ENCODE measurements around the gene TAF15.

- no peak for TF ChIP-seq EZH2 (IDR thresholded peaks at IDR 0.05; ENCODE audit: insufficient read depth, poor library complexity, severe bottlenecking)
- TF ChIP-seq EZH2phosphoT487 (IDR thresholded peaks at IDR 0.05; ENCODE audit: insufficient read depth, low read depth): no peak
Observed at GRCh38 chr17:35890774-35891155, 81.5 kb downstream of the TAF15 start.
